HG03575 (cell line): ENCODE measurements around the gene SLC12A7.

ENCODE experiments used
- ATAC-seq: cut with Tn5 transposase; IDR thresholded peaks from one replicate; pipeline ENCODE4 v1.9.1; 2021; ENCODE audit not compliant: unreplicated experiment, insufficient number of reproducible peaks, low FRiP score; ENCODE audit errors: extremely low read depth

SLC12A7 gene

GRCh38 chr5:1058988-1059883 lies 52.6 kb downstream of the SLC12A7 start:
- no peak for ATAC-seq

- ATAC-seq, result no peak
Measured at GRCh38 chr5:1058083-1058945, 53.5 kb downstream of the SLC12A7 start.

GRCh38 chr5:1057485-1058082 lies 54.3 kb downstream of the SLC12A7 start:
- no peak for ATAC-seq

DNA sequence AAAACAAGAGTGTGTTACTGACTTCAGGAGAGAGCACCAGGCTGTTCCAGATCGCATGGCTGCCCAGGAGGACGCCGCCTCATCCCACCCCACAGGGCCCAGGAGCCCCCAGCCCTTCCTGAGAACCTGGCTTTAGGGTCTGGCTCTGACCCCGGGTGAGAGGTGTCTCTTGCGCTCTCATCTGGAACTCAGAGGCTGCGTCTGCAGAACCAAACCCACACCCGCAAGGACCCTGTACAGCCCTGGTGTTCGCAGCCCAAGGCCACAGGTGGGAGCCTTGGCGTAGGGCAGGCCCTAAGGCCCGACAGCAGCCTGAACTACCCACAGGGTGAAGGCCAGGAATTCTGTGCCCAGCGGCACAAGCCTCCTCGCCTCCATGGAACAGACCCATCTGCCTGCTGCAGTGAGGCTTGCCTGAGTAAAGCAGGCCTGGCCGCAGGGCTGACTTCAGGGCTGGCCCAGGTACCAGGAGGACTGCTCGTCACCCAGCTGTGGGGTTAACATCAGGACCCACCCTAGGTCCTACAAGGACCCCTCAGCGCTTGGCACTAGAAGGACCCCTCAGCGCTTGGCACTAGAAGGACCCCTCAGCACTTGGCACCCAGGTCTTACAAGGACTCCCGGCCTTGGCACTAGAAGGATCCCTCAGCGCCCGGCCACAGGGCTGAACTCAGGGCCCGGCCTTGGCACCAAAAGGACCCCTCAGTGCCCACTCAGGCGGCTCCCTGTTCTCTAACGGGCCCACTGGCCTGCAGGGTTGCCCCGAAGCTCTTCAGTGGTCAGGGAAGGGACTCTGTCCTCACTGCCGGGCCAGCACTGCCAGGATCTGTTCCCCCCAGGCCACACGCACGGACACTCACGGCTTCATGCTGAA lies 55.0 kb downstream of the SLC12A7 start:
- ATAC-seq, result no peak

- no peak for ATAC-seq
Measured at GRCh38 chr5:1055896-1056610, 55.8 kb downstream of the SLC12A7 start.

DNA sequence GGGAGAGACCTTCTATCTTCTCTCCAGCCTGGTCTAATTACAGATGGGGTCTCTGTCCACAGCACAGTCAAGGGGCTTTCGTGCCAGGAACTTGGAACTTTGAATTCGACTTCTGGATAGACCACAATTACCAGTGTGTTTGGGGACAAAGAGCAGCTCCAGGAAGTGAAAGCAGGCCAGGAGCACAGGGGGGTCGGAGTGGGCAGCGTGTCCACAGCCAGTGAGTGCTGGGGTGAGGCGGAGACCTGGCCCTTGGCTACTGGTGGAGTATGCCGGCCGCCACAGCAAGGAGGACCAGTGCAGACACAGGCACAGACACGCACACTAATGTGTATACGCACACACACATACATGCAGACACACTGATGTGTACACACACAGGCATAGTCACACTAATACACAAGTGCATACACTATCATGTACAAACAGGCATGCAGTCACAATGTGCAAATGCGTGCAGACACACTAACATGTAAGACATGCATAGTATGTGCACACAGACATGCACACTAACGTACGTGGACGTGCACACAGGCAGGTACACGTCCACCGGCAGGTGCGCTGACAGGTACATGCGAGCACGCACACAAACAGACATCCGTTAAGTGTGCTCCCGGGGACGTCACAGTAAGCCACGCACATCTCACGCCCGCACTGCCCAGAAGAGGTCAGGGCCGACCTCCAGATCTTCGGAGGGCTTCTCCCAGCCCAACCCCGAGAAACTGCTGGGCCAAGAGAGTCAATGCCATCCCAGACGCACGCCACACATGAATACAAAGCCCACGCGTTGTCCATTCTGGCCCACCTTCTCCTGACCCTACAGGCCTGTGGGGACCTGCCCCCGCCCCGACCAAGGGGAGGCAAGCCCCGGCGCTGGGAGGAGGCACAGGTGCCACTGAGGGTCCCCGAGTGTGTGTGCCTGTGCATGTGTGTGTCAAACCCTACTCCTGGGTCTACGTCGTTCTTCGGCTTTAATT lies 56.8 kb downstream of the SLC12A7 start:
- no peak for ATAC-seq

DNA sequence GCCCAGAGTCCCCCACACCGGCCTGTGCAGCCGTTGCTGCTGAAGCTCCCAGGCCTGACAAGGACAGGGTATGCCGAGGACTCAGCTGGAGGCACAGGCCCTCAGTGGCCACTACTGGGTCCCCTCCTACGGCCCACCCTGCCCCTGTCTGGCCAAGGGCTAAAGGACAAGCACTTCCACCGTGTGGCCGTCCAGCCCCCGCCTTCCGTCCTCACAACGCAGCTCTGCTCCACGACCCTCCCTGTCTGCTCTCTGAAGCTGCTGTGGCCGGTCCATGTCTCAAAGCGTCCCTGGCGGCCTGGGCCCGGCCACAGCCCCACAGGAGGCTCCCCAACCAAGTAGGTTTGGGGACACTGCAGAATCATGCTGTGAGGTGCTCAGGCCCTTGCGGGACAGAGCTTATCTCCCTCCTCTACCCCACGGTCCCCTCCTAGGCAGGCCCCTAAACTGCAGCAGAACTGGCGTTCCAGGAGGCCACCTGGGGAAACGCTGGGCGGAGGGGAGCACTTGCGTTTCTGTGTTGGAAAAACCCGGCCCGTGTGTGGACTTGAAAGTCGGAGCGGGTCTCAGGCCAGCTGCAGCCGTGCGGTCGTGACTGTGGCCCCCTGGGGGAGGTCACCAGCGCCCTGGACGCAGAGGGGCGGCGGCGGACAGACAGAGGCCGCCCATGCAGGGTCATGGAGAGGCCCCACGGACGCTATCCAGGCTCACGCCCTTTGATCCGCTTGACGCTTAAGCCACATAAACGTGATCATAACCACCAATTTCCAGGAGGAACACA lies 57.7 kb downstream of the SLC12A7 start:
- ATAC-seq, result no peak

DNA sequence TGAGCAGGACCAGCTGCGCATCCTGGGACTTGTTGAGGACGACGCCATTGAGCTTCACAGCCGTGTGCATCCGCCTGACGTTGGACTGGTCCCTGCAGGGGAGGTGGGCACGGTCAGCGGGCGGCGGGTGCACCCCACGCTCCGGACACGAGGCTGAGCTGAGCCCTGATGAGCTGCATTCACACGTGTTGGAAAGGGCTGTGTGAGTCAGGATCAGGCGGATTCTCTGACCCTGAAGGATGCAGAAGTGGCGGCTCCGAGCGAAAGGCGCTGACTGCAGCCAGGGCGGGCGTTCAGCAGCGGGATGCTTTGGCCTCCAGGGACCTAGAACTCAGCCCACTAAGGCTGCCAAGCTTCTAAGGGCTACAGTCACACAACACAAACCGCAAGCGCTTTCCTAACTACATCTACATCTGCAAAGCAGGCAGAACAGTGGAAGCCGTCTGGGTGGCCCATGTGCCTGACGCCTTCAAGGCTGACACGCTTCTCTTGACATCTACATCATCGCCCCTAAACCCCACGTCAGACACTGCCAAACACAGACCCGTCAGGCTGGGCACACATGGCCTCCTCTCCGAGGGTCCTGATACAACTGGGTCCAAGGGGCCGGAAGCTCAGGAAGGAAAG lies 58.4 kb downstream of the SLC12A7 start:
- no peak for ATAC-seq

GRCh38 chr5:1052641-1053390 lies 59.0 kb downstream of the SLC12A7 start:
- ATAC-seq, result no peak

DNA sequence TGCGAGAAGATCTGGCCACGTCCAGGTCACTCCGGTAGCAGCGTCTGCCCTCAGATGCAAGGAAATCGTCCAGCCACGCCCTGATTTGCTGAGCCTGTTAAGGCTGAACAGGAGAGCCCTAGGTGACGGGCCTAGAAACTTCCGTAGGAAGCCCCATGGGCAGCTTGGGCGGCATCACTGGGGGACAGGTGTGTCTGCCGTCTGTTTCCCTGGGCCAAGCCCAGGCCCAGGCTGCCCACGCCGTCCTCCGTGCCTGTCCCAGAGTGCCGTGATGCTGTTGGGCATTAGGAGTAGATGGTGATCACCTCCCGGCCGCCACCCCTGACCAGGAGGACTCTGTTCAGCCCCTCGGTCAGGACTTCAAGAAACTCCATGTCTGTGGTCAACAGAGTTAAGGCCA lies 59.8 kb downstream of the SLC12A7 start:
- no peak for ATAC-seq

DNA sequence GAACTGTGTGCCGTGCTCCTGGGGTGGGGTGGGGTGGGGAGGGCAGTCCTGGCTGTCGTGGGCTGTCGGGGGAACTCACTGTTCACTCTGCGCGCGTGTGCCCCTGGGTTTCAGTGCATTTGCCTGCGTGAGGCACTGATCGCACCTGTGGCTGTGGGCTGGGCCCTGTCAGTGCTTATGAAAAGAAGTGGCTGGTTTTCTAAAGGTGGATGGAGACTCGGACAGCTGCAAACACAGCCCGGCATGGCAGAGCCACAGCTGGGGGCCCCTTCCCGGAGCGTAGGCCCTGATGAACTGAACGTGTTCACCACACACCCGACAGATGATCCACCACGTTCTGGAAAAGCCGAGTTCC lies 60.5 kb downstream of the SLC12A7 start:
- no peak for ATAC-seq

- no peak for ATAC-seq
Measured at GRCh38 chr5:1050423-1051365, 61.2 kb downstream of the SLC12A7 start.

GRCh38 chr5:1048861-1049838 lies 62.7 kb downstream of the SLC12A7 start:
- no peak for ATAC-seq
